MM.1S (cell line): ENCODE data around the gene PAEP.

ENCODE experiments used
- DNase-seq: peaks from one replicate; pipeline ENCODE4 v3.0.0-alpha.2; 2015
- H2AFZ ChIP-seq: fragments of 300-600 bp; sonication (generic); 2 replicates; pipeline ENCODE4 v1.6.0; 2016; ENCODE audit warnings: antibody characterized with exemption, low read length
- H3F3A ChIP-seq: fragments of 300-600 bp; sonication (generic); 2 replicates; pipeline ENCODE4 v1.6.1; 2016; ENCODE audit warnings: mild to moderate bottlenecking, antibody characterized with exemption, low read length, moderate library complexity, mixed read lengths; ENCODE audit not compliant: insufficient read depth
- H3K27ac ChIP-seq: fragments of 300-600 bp; sonication (generic); 2 replicates; pipeline ENCODE4 v1.5.1; 2016; ENCODE audit warnings: mild to moderate bottlenecking, low read length
- H3K27me3 ChIP-seq: fragments of 300-600 bp; sonication (generic); replicated peaks from 2 replicates; pipeline ENCODE4 v1.6.0; 2016; ENCODE audit warnings: low read length; ENCODE audit not compliant: insufficient read depth
- H3K36me3 ChIP-seq: fragments of 300-600 bp; sonication (generic); replicated peaks from 2 replicates; pipeline ENCODE4 v1.6.1; 2016; ENCODE audit warnings: mild to moderate bottlenecking, low read length, mixed read lengths; ENCODE audit not compliant: insufficient read depth
- H3K4me1 ChIP-seq: fragments of 300-600 bp; sonication (generic); 2 replicates; pipeline ENCODE4 v1.6.1; 2016; ENCODE audit warnings: low read length, mixed read lengths
- H3K4me2 ChIP-seq: fragments of 300-600 bp; sonication (generic); 2 replicates; pipeline ENCODE4 v1.6.0; 2016; ENCODE audit warnings: low read depth, low read length
- H3K4me3 ChIP-seq: fragments of 300-600 bp; sonication (generic); 2 replicates; pipeline ENCODE4 v1.5.1; 2016; ENCODE audit warnings: low read length, mixed read lengths
- H3K79me2 ChIP-seq: fragments of 300-600 bp; sonication (generic); 2 replicates; pipeline ENCODE4 v1.6.1; 2016; ENCODE audit warnings: mixed run types, low read length, mixed read lengths
- H3K9ac ChIP-seq: fragments of 300-600 bp; sonication (generic); 2 replicates; pipeline ENCODE4 v1.6.1; 2016; ENCODE audit warnings: low read length, mixed read lengths
- H3K9me2 ChIP-seq: fragments of 300-600 bp; sonication (generic); replicated peaks from 2 replicates; pipeline ENCODE4 v1.6.1; 2016; ENCODE audit warnings: mild to moderate bottlenecking, low read length, mixed read lengths; ENCODE audit not compliant: insufficient read depth
- H3K9me3 ChIP-seq: fragments of 300-600 bp; sonication (generic); replicated peaks from 2 replicates; pipeline ENCODE4 v1.6.1; 2016; ENCODE audit warnings: mild to moderate bottlenecking, low read length, mixed read lengths; ENCODE audit not compliant: insufficient read depth
- H4K20me1 ChIP-seq: fragments of 300-600 bp; sonication (generic); 2 replicates; pipeline ENCODE4 v1.6.1; 2016; ENCODE audit warnings: mild to moderate bottlenecking, low read length, moderate library complexity, mixed read lengths; ENCODE audit not compliant: insufficient read depth
- EZH2 ChIP-seq: fragments of 300-600 bp; sonication (generic); optimal IDR thresholded peaks from 2 replicates; pipeline ENCODE3; 2017; ENCODE audit warnings: low read depth, mild to moderate bottlenecking, antibody characterized with exemption, low read length, mixed read lengths
- EZH2phosphoT487 ChIP-seq: fragments of 300-600 bp; sonication (generic); IDR thresholded peaks from 2 replicates; pipeline ENCODE4 v1.6.1; 2018; ENCODE audit warnings: antibody characterized with exemption, low read length
- TF ChIP-seq, protein P1 (sequence below): fragments of 300-600 bp; sonication (generic); IDR thresholded peaks from 2 replicates; pipeline ENCODE4 v1.5.1; 2016; ENCODE audit warnings: antibody characterized with exemption, low read length, mixed read lengths

Gene PAEP

DNA sequence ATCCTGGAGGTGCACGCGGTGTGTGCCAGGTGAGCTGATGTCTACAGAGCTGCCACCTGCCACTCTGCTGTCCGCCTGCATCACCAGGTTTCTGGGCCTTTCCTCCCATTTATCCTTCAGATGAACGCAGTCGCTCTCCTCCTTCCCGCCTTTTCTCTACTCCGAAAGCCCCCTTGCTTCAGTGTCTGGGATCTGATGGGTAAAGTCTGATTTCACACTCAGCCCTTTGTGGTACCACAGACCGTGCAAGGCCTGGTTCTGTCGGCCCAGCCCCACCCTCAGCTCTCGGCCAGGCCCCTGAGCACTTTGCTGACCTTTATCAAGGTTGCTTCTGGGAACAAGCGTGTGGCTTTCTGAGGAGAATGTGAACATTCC is 45.3 kb downstream of the PAEP start:
- no peaks in the 10 kb centered on the region for H4K20me1 ChIP-seq
- H3K4me3 ChIP-seq: no peak overlapping the region
- no peak for TF ChIP-seq EZH2phosphoT487
- TF ChIP-seq, protein P1, sequence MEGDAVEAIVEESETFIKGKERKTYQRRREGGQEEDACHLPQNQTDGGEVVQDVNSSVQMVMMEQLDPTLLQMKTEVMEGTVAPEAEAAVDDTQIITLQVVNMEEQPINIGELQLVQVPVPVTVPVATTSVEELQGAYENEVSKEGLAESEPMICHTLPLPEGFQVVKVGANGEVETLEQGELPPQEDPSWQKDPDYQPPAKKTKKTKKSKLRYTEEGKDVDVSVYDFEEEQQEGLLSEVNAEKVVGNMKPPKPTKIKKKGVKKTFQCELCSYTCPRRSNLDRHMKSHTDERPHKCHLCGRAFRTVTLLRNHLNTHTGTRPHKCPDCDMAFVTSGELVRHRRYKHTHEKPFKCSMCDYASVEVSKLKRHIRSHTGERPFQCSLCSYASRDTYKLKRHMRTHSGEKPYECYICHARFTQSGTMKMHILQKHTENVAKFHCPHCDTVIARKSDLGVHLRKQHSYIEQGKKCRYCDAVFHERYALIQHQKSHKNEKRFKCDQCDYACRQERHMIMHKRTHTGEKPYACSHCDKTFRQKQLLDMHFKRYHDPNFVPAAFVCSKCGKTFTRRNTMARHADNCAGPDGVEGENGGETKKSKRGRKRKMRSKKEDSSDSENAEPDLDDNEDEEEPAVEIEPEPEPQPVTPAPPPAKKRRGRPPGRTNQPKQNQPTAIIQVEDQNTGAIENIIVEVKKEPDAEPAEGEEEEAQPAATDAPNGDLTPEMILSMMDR: no peak
- no peak overlapping the region for H3K9ac ChIP-seq
- no peaks in the 10 kb centered on the region for H3K4me1 ChIP-seq
- H2AFZ ChIP-seq: no peak overlapping the region
- no peak for DNase-seq
- no peaks in the 10 kb centered on the region for H3K9me2 ChIP-seq
- H3K9me3 ChIP-seq: no peaks in the 10 kb centered on the region
- peaks cover 35% of the 10 kb centered on the region for H3K27me3 ChIP-seq
- H3K27ac ChIP-seq: no peak overlapping the region
- H3K36me3 ChIP-seq: no peaks in the 10 kb centered on the region
- H3K4me2 ChIP-seq: no peak overlapping the region
- no peaks in the 10 kb centered on the region for H3K79me2 ChIP-seq
- no peaks in the 10 kb centered on the region for H3F3A ChIP-seq

DNA sequence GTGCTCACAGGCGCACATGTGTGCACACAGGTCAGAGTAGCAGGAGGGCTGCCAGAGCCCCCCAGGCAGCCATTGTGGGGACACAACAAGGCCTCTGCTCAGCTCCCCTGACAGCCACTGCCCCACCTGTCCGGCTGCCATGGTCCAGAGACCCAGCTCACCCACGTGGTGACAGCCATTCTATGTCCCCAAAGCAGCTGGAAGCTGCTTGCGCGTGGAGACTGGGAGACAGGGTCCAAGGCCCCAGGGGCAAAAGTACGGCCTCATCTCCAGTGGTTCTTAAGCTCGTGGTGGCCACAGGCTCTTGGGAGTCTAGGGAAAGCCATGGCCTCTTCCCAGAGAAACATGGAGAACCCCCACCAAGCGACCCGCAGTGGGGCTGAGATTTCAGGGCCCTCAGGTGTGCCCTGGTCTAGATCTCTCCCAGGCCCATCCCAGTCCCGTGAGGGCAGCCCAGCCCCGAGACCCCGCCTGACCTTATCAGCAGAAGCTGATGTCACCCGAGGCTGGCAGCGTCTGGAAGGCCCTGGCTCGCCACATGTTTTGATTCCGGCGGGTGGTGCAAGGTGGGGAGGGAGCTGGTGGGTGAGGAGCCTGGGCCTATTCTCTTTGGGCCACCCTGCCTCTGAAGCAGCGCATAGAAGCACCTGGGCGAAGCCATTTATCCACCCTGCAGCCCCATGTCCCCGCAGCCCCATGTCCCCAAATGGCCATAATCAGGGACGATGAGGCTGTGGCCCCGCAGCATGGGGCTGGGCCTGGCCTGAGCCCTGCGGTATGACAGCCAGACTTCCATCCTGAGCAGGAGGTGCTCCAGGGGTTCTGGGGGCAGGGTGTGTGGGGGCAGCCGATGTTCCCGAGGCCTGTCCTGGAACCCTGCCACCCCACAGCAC is 46.1 kb downstream of the PAEP start:
- no peak for TF ChIP-seq EZH2
- no peak for TF ChIP-seq EZH2phosphoT487
- TF ChIP-seq, protein P1: no peak
- no peak overlapping the region for H3K27ac ChIP-seq
- no peaks in the 10 kb centered on the region for H3K4me1 ChIP-seq
- DNase-seq: no peak
- no peaks in the 10 kb centered on the region for H3K9me2 ChIP-seq
- no peaks in the 10 kb centered on the region for H3K9me3 ChIP-seq
- H3K36me3 ChIP-seq: no peaks in the 10 kb centered on the region
- H3F3A ChIP-seq: no peaks in the 10 kb centered on the region
- H3K27me3 ChIP-seq: peaks cover 42% of the 10 kb centered on the region
- no peak overlapping the region for H2AFZ ChIP-seq
- no peak overlapping the region for H3K4me2 ChIP-seq
- no peaks in the 10 kb centered on the region for H4K20me1 ChIP-seq
- no peak overlapping the region for H3K9ac ChIP-seq
- no peak overlapping the region for H3K4me3 ChIP-seq
- H3K79me2 ChIP-seq: no peaks in the 10 kb centered on the region

DNA sequence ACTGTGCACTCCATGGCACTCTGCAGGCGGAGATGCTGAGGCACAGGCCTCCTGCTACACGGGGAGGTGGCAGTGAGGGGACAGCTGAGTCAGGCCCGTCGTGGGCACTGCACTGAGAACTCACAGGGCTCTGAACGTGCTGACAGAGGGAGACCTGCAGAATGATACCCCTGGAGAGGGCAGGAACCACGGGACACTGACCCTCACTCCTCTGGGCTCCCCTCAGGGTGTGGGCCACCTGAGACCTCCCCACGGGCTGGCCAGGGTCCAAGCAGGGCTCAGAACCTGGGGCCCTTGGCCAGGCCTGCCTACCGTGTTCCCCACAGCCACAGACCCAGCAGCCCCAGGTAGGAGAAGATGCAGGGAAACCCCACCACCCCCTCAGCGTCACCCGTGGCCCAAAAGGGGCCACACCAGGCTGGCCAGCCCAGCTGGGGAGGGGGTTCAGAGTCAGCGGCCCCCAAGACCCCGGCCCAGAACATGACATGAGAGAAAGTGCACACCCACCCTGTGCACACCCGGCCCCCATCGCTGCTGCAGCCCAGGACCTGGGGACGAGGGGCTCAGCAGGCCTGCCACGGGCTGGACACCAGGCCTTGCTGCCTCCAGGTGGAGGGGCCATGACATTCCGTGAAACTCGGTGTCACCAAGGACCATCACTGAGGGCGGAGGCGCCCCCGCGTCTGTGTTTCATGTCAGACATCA is 46.9 kb downstream of the PAEP start:
- no peaks in the 10 kb centered on the region for H3K4me1 ChIP-seq
- no peaks in the 10 kb centered on the region for H3F3A ChIP-seq
- H3K27ac ChIP-seq: no peak overlapping the region
- H3K9ac ChIP-seq: no peak overlapping the region
- H3K9me3 ChIP-seq: no peaks in the 10 kb centered on the region
- no peaks in the 10 kb centered on the region for H3K9me2 ChIP-seq
- H2AFZ ChIP-seq: no peak overlapping the region
- H3K4me2 ChIP-seq: no peak overlapping the region
- no peaks in the 10 kb centered on the region for H3K36me3 ChIP-seq
- TF ChIP-seq, protein P1: no peak
- no peak for TF ChIP-seq EZH2
- no peak for TF ChIP-seq EZH2phosphoT487
- H3K79me2 ChIP-seq: no peaks in the 10 kb centered on the region
- H3K27me3 ChIP-seq: peaks cover 42% of the 10 kb centered on the region
- H3K4me3 ChIP-seq: no peak overlapping the region
- no peak for DNase-seq
- no peaks in the 10 kb centered on the region for H4K20me1 ChIP-seq
